GM04503 (cell line): ENCODE data around the gene OTOA.
"Not testable (repeated sequence)": the region's sequence is repeated elsewhere in the genome, so short reads cannot be mapped to it uniquely, and the experiment has no call there.

Experiments used
- DNase-seq: peaks from one replicate; pipeline ENCODE4 v3.0.0-alpha.2; 2012; ENCODE audit warnings: low read depth

The OTOA gene

DNA sequence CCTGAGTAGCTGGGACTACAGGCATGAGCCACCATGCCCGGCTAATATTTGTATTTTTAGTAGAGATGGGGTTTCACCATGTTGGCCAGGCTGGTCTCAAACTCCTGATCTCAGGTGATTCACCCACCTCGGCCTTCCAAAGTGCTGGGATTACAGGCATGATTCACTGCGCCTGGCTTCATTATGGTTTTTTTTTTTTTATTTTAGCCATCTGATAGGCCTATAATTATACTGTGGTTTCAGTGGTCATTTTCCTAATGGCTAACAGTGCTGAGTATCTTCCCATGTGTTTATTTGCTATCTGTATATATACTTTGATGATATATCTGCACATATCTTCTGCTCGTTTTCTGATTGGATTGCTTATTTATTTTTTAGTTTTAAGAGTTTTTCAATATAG is 10.7 kb downstream of the OTOA start:
- not testable (repeated sequence) for DNase-seq

- DNase-seq: not testable (repeated sequence)
Measured at GRCh38 chr16:21680714-21681113, 16.9 kb downstream of the OTOA start.

DNA sequence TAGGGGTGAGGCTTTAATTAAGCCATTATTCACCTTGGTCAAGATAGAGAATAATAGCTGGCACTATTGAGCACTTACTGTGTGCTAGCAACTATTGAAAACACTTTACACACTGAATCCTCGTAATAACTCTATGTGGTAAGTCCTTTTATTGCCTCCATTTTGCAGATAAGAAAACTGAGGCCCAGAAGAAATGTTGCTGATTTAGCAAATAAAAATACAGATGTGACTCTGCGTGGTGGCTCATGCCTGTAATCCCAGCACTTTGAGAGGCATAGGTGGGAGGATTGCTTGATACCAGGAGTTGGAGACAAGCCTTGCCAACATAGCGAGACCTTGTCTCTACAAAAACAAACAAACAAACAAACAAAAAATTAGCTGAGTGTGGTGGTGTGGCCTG is 19.4 kb downstream of the OTOA start:
- no peak for DNase-seq

DNA sequence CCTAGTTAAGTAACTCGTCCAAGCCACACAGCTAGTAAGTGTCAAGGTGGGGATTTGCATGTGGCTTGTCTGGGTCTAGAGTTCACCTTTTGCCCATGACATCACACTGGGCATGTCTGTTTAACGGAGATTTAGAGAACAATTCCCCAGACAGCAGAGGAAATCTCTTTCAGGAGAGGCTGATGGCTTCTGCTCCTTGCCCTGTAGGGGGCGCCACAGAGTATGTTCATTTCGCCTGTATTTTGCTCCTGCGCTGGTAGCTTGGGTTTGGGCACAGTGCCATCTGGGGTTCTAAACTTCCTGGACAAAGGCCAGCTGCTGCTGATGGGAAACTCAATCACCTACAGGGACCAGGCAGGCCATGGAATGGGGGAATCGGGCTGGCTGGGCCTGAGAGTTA is 20.4 kb downstream of the OTOA start:
- no peak for DNase-seq

DNA sequence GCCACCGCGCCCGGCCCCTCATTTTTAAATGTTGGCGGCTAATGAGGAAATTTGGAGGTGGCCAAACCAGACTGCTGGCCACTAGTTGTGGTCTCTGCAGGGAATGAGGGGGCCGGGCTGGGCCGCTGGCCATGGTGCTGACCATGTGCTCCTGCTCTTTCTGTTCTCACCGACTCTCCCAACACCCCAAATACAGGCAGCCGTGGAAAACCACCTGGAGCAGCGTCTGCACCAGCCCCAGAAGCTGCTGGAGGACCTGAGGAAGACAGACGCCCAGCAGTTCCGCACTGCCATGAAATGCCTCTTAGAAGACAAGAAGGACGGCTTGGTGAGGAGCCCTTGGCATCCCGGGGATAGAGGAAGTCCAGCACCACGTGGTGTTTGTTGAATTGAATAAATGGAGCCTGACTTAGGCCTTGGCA is 21.3 kb downstream of the OTOA start:
- DNase-seq: no peak

DNA sequence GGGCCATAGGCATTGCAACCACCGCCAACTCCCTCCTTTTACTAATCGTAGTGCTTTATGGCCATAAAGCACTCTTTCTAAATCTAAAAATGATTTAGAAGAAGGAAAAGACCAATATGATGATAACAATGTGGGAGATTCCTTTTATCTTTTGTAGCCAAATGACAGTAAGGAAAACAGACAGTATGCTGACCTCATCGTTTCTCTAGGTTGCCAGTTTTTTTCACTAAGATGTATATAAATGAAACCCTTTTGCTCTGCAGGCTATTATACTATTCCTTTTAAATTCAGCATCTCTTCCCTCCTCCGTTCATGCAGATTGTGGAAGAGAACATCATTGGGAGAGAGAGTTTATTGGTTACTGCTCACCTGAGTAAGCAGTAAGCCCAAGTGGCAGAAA is 25.3 kb downstream of the OTOA start:
- no peak for DNase-seq

- not testable (repeated sequence) for DNase-seq
Measured at GRCh38 chr16:21690967-21691366, 27.2 kb downstream of the OTOA start.

GRCh38 chr16:21694609-21695008 is 30.8 kb downstream of the OTOA start:
- DNase-seq: no peak

DNA sequence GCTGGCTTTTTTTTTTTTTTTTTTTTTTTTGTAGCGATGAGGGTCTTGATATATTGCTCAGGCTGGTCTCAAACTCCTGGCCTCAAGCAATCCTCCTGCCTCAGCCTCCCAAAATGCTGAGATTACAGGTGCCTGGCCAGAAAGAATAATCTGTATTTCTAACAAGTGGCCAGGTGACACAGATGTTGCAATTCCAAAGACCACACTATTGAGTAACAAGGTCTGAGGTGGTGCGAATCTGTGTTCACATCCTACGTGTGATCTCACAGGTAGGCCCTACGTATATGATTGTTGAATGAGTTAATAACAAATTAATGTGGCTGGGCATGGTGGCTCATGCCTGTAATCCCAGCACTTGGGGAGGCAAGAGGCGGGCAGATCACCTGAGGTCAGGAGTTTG is 33.3 kb downstream of the OTOA start:
- DNase-seq: no peak

DNA sequence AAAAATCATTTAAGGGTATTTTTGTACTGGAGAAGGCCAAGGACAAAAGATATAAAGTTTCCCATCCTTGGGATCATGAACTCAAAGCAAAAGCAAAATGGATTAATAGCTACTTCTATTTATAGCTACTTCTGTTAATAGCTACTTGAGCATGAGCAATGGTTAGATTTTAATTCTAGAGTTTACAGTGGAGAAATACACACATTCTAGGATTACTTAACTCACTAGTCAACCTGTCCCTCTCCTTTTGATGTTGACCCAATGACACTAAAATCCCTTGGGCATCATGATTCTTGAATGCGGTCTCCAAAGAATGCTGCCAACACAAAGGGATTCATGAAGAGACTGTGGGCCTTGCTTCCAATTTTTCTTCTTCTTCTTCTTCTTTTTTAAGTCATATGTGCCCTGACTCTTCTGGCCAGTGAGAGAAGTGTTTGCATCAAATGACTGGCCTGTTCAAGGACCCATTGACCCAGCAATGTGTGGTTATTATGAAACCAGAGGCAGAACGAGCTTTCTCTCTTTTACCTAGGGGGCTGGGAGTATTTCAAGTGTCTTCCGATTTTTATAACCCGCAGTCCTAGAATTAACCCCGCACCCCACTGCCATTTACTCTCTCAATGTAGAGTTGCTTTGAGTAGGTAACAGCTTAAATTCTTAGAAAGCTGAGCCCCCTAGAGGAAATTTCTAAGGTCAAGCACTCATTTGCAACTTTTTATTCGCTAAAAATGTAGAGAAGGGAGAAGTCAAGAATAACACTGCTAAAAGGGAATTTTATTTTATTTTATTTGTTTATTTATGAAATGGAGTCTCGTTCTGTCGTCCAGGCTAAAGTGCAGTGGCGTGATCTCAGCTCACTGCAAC is 34.6 kb downstream of the OTOA start:
- no peak for DNase-seq

DNA sequence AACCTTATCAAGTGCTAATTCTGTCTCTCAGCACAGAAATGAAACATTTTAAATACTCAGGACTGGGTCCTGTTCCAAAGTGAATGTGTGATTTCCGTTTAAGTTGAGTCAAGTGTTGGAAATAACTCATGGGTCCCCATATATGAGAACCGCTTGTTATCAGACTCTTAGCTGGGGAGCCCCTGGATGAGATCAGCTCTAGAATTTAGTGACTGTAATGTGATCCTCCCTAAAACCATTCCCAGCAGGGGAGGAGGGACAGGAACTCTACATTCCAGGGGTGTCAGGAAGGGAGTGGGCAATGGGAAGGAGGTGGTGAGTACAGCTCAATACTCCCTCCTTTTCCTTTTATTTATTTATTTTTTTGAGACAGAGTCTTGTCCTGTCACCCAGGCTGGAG is 37.5 kb downstream of the OTOA start:
- DNase-seq: no peak

DNA sequence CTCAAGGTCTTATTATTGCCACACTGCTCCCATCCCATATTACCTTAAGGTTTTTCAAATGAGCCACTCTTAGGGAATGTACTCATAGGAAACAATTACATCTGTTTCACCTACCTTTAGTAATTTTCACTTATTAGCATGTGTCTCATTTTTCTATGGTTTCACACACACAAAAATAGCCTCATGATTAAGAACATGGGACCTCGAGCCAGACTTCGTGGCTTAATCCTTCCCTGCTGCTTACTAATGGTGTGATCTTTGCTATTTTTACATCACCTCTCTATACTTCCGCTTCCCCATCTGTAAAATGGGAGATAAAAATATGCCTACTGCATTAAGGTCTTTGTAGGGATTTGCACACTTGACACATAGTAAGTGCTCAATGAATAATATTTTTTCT is 38.5 kb downstream of the OTOA start:
- no peak for DNase-seq

DNA sequence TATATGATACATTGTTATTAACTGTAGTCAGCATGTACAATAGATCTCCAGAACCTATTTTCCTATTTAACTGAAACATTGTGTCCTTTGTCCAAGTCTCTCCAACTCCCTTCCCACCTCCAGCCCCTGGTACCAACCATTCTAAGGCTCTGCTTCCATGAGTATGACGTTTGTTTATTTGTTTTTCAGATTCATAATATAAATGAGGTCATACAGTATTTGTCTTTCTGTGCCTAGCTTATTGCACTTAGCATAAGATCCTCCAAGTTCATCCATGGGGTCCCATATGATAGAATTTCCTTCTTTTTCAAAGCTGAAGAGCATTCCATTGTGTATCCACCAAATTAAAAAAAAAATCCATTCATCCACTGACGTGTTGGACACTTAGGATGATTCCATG is 39.4 kb downstream of the OTOA start:
- DNase-seq: no peak

DNA sequence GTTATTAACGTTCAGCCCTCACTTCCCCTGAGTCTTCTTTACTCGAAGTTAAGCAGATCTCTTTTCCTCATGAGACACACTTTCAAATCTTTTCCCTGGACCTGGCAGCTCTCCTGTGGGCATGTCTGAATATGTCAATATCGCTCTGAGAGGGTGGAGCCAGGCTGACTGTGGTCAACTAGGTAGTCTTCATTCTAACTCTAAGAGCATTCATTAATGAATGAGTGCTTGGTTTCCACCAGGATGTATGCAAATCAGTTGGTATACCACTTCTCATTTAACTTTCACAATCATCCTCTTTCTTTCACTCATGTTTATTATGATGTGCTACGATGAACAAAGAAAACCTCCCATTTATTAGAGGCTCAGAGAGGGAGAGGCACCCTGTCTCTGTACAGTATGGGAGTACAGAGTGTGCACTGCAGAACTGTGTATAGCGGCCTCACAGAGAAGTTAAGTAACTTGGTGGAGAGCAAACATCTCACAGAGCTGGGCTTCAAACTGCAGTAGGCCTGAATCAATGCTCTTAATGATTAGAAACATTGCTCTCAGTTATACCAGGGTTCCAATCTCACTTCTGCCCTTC is 39.9 kb downstream of the OTOA start:
- no peak for DNase-seq

DNA sequence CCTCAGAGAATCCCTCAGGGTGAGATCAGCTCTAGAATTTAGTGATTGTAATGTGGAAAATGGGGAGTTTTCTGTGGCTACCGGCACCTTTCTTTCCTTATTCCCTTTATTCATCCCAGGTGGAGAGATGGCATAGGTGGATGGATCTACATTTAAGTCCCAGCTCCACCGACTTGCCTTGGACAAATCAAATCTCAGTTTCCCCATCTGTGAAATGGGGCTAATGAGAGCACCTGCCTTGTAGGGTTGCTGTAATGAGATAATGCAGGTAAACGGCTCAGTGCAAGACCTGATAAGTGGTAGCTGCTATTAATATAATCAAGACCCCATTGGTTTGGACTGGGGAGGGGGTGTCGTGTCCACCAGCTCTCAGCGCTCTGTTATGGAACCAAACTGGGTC is 40.5 kb downstream of the OTOA start:
- DNase-seq: no peak

GRCh38 chr16:21704733-21705132 is 41.0 kb downstream of the OTOA start:
- no peak for DNase-seq

- peak; percentile 8 for DNase-seq
Measured at GRCh38 chr16:21708533-21709115, 44.9 kb downstream of the OTOA start.

GRCh38 chr16:21710938-21711337 is 47.2 kb downstream of the OTOA start:
- no peak for DNase-seq

DNA sequence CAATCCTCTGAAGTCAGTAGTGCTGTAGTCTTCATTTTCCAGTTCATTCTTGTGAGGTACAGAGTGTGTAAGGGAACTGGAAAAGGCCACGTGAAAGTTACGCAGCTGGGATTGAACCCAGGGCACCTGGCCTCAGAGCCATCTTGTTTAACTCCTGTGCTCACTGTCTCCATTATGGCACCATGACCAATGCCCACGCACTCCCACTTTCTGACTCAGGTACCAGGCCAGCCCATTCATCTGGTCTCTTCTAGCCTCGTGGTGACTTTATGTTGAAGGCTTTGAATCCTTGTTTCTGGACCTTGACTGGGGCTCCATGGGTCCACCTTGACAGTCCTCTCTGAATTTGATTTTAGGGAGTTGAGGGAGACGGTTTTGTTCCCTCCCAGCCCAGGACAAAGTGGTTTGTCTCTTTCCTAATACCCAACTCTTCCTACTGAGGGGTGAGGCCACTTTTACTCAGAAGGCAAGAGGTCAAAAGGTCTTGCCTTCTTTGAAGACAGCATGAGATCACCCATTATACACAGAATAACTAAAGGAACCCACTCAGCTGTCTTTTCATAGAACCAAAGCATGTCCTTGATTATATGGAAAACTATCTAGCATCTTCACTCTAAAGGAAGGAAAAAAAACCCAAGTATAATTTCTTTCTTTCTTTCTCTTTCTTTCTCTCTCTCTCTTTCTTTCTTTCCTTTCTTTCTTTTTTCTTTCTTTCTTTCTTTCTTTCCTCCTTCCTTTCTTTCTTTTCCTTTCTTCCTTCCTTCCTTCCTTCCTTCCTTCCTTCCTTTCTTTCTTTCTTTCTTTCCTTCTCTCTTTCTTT is 50.0 kb downstream of the OTOA start:
- DNase-seq: no peak

DNA sequence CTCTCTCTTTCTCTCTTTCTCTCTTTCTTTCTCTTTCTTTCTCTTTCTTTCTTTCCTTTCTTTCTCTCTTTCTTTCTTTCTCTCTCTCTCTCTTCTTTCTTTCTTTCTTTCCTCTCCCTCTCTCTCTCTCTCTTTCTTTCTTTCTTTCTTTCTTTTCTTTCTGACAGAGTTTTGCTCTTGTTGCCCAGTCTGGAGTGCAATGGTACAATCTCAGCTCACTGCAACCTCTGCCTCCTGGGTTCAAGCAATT is 50.5 kb downstream of the OTOA start:
- not testable (repeated sequence) for DNase-seq

GRCh38 chr16:21717608-21718007 is 53.8 kb downstream of the OTOA start:
- no peak for DNase-seq

GRCh38 chr16:21719283-21719682 is 55.5 kb downstream of the OTOA start:
- no peak for DNase-seq

DNA sequence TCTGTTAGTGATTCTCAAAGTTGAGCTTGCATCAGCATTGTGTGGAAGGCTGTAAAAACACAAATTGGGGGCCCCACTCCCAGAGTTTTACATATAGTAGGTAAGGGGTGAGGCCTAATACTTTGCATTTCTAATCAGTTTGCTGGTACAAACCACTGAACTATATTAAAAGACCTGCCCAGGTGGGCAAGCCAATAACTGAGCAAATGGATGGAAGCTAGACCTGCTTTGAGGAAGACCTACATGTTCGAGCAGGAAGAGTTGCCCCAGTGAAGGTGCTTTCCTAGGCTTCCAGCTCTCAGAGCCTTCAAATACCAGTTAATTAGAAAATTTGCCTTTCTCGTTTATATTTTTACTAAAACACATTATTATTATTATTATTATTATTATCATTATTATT is 56.8 kb downstream of the OTOA start:
- DNase-seq: no peak
